ENCODE measurements around the gene RPGRIP1L.

DNA sequence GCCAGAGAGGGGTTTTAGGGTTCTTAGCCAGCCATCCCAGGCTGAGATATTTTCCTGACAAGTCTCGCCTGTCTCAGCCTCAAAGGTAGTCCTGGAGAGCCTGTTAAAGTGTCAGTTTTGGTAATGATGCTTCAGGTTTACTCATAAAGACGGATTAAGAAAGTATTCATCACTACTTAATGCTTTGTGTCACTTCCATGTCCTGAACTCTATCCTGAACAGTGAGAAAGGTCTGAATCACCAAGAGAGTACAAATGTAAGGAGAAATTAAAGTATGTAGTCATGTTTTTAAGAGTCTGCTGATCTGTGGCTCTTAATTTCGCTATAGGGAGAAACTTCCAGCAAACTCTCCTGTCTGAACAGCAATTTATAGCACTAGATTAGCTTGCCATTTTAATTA is 14.0 kb downstream of the RPGRIP1L start:
- TF ChIP-seq CTCF (optimal IDR thresholded peaks at IDR 0.05 in 1 of 3, IDR thresholded peaks at IDR 0.05 in 1 of 3, conservative IDR thresholded peaks at IDR 0.05 in 1 of 3; ENCODE audit: extremely low read depth in 1 of 3, insufficient read depth in 2 of 3, low read length in 3 of 3) (no peak), EZH2 (IDR thresholded peaks at IDR 0.05; ENCODE audit: low read length) (no peak)

Data from keratinocyte (primary cell).